Activated T-cell treated with anti-CD3 and anti-CD28 coated beads, Interleukin-2, amount 50 U/mL, for 48 hours (primary cell): ENCODE measurements around the gene TCF4.

Experiments
- DNase-seq, 2 experiments: peaks; one replicate each; pipeline ENCODE4 v3.0.0-alpha.2; 2020

TCF4 gene

DNA sequence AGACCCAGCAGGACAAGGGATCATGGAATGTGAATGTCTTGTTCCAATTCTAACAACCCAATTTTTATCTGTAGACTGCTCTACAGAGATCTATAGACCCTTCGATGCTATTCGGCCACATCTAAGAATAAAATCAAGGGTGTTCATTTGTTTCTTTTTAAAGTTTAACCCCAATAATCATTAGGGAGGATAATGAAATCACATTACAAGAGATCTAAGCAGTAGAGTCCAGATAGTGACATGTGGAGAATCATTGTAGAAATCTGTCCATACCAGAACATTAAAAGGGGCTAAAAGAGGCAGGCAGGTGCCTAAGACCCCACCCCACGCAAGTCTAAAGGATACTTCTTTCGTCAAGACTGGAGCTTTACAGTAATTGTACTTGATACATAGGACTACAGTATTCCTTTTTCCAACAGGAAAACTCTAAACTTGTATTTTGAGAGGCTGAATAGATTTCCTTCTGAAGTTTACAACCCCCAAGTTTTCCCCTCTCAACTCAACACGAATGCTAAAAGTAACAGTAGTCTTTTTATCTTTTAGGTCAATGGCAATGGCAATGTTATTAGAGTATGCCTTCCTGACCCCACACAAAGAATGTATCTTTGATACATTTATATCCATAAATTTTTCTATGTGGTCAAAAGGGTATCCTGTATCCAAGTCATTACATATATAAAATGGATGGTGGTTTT is 183.7 kb downstream of the TCF4 start:
- no peak for DNase-seq

DNA sequence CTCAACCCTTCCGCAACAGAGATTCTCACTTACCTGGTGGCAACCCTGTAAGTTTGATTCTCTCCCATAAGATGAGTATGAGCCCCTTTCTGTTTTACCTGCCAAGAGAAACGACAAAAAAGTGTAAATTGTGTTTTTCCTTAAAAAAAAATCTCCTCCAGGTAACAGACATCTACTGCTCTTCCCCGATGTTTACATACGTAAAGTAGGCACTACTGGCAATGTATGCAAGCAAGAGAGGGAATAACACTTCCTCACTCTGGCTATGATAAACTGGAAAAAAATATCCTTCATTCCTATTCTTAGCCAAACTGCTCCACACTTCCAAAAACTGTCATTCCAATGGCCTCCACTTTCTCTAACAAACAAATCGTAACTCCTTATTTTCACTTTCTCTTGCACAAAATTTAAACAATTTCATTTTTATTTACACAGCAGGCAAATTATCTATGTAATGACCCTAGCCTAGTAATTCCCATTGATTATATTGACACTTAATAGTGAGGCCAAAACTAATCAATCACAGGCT is 184.5 kb downstream of the TCF4 start:
- DNase-seq, result no peak

DNA sequence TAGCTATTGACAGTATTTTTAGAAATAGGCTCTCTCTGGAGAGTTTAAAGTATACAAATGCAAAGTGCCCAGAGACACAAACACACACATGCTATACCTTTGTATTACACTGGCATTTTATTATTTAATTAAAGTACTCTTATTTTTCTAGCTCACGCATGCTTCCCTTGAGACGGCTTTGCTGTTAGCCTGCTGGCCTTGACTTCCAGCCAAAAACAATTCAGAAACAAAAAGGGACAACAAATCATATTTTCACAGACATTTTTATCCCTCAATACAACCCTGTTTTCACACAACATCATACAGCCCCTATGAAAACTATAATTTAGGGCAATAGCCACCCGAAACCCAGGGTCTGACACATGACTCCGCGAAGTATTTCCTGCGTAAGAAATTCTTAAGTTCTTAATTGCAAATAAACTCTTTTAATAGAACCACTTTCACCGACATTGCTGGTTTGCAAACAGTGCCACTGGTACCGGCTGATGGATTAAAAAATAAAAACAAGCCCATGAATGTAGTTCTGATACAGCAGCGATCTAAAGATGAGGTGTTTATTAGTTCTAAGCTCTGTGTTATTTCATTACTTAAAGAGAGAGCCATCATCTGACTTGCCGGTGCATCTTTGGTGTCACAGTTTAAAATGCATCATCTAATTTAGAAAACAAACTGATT is 185.1 kb downstream of the TCF4 start:
- DNase-seq, result no peak

DNA sequence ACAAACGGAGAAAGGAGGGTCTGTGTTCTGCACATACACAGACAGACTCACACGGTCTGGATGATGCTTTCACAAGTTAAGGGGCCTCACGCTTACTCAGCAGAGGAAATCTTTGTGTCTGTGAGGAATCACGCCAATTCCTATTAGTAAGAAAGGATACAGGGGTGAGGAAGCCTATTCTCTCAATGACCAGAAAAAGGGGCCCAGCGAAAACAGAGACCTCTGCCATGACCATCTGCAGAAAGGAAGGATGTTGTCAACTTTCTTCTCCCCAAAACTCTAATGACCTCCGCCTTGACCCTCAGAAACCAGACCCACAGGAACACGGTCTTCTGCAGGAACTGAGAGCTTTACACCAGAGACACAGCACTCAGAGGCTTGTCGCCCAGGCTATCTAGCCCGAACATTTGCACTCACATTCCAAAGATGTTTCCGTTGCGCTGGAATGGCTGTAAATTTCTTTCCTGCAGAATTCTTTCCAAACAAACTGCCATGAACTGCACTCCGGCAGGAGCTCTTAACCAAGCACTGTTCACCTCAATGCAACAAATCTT is 186.3 kb downstream of the TCF4 start:
- no peak for DNase-seq

DNA sequence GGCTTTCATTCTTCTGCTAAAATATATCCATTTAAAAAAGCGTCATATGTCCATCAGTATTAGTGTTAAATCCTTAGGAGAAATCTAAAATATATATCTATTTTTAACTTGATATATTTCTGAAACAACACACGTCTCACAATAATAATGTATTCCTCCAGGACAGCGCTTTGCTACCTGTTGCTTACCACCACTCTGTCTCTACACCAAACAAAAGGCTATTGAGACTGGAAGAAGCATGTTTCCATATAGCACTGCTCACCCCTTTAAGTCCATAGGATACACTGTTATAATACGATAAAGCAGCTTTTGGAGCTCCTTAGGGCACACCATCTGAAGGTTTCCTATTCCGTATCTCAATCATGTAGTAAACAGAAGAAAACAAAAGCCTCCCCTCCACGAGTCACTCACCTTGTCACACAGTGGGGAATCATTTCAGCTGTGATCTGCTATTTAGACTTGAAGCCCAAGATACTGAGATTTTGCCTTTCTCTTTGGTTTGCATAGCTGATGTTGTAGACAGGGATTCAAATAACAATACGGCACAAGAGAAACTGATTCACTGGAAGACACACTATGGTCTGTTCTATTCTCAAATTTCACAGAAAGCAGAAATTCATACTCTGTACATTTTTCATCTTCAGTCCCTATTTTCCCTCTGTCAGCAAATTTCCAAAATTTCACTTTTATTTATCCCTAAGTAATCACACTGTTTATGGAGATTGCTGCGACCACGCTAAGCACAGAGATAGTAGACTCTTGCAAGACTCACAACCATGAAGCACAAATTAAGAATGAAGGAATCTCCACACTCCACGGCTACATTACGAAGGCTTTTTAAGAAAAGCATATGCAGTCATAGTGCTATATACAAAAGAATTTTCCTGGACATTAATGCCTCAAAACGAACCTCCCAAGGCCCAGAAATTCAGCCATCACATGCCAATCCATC is 187.1 kb downstream of the TCF4 start:
- DNase-seq, result no peak

DNA sequence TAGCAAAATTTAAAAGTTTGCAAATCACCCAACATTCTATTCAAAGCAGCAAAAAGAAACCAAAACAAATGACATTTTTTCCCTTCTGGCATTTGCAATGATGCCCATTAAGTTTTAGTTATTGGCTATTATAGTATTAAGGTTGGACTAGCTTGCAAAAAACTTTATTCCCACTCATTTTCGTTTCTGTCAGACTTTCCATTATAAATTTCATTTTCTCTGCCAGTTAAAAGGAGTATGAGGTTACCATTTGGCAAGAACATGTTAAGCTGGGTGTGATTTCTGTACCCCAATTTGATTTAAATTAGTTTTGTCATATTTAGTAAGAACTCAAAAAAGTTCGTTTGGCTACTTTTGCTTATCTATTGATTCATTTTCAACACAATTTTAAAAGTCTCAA is 187.9 kb downstream of the TCF4 start:
- no peak for DNase-seq

DNA sequence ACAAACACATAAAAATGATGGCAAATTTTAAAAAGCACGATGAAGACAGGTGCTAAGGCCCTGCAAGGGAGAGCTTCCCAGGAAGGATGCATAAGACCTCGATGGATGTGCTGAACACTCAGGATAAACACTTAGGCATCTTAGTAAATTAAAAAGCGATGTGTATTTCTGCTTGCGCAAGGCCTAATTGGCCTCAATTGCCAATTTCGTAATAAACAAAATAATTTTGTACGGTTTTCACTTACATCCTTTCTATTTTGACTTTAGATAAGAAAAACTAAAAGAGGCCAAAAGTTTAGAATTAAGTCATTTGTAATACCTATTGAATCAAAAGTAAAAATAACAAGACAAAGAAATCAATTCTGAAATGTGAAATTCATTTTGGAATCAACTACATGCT is 189.1 kb downstream of the TCF4 start:
- no peak for DNase-seq

DNA sequence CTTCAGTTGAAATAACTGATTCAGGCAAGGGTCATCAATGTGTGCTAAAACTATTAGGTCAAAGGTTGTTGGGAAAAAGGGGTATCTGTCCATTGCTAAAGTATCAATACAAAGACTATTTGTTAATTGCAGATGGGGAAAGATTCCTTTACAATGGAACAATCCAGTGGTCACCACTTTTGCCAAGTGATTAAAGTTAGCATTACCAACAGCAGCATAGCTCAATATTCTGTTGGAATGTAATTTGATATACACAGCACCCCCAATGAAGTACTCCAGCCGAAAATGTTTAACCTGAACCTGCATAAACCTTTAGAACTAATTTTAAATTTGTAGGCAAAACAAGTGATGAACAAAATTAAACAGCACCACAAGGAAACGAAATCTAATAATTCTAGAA is 191.0 kb downstream of the TCF4 start:
- no peak for DNase-seq

DNA sequence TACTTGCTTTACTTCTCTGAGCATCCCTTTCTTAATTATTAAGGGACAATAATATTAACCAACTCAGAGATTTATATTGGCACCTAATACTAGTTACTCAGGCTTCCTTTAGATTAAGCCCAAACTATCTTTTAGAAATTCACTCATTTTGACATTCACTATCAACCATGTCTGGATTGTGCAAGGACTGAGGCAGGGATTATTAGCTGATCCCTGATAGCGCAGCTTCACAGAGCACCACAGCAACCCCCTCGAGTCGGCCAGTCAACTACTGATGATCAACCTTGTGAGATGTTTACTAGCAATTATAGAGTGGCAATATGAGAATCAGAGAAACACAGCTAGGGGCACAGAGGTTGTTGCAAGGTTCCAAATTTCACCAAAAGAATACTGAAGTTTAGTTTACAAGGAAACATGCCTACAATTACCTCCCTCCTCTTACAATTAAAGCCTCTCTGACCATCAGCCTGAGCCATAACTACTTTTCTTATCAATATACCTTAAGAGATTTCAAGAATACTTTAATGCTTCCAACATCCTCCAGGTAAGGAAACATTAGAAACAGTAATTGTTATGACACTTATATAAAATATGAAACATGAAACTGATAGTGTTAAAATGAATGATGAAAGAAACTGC is 191.6 kb downstream of the TCF4 start:
- no peak for DNase-seq

DNA sequence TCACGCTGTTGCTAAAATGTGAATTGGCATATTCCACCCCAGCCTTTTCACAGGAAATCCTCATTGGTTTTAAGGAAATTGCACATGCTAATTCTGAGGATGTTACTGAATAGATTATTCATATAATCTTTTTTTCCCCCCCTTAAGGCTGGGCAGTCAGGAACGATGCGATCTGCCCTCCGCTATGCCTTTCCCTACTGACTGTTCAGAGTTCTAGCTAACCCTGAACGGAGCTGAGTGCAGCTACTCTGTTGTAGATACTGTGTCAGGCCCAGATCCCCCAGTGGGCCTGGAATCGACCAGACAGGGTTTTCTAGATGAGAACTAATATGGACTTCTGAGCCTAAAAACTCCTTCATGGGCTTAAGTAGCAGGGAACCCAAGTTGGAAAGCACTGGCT is 192.2 kb downstream of the TCF4 start:
- no peak for DNase-seq

DNA sequence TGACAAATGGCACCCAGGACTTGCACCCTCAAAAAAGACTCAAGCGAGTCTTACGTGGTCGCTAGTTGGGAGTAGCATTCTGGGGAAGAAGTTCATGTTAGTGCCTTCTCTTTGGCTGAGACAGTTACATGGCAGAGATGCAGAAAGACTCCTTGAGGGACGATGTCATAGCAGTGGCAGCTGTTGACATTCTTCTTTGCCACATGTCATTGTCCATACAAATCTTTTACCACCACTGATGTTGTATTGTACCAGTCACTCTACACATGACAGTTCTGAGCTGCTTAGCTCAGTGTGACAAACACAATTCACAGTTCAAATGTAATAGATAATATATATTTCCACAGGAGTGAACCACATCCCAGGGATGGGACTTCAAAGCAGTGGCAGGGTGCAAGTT is 197.1 kb downstream of the TCF4 start:
- no peak for DNase-seq

DNA sequence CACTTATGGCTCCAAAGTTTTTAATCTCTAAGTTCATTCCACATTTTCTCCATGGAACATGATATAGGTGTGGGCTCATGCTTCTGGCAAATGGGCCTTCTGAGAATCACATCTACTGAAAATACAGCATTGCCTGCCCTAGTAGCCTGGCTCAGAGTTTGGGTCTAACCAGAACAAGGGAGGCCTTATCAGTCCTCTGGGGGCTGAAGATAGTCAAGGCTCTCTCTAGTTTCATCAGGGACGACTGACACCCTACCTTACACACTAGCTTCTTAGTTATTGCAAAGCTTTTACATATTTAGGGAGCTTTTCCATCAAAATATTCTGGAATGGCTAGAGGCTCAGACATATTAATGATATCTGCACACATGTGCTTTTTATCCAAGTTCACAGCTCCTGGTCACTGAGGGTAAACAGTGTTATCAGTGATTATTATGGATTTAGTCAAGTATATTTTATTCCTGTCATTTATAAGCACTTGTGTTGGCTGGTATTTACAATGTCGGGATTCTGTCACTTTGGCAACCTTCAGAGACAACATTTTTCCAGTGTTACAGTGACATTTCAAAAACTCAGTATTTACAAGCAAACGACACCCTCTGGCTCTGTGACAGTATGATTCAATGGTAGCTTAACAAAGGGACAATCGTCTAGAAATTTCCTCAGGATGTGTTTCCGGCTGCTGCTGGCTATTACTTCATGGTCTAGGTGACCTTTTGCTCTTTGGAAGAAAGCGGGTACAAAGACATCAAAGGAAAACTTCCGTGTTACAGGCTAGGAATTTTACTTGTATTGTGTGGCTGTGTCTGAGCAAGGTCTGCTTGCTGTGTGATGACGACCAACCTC is 200.6 kb downstream of the TCF4 start:
- DNase-seq, result no peak

DNA sequence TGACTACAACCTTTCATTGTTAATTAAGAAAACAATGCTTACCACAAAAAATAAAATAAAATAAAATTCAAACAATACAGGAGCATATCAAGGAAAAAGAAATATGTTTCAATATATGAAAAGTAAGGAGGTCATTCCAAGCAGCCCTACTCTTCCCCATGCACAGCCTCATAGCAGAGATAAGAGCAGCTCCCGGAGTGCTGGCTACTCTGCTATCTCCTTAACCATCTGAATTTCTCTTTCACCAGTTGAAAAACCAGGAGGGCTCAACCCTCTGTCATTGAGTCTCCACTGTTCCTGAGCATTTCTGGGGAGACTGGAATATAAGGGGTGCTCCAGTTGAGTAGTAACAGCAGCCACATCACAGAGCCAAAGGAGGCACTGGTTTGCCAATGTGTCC is 201.4 kb downstream of the TCF4 start:
- no peak for DNase-seq

DNA sequence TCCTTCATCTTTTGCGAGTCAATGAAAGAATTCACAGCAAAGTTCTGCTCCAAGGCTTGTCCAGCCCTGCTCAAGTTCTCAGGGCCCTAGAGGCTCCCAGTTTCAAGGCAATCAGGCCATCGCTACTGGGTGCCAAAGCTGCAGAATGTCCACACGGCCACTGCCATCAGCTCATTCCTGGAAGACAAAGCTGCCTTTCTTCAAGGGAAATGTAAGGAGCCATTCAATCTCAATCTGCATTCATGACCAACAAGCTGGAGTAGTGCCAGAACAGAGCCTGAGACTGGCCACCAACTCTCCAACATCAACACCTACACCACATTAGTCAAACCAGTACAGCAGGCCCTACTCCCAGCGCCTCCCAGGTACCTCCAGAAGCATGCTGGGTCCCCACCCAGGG is 202.2 kb downstream of the TCF4 start:
- DNase-seq, result no peak

DNA sequence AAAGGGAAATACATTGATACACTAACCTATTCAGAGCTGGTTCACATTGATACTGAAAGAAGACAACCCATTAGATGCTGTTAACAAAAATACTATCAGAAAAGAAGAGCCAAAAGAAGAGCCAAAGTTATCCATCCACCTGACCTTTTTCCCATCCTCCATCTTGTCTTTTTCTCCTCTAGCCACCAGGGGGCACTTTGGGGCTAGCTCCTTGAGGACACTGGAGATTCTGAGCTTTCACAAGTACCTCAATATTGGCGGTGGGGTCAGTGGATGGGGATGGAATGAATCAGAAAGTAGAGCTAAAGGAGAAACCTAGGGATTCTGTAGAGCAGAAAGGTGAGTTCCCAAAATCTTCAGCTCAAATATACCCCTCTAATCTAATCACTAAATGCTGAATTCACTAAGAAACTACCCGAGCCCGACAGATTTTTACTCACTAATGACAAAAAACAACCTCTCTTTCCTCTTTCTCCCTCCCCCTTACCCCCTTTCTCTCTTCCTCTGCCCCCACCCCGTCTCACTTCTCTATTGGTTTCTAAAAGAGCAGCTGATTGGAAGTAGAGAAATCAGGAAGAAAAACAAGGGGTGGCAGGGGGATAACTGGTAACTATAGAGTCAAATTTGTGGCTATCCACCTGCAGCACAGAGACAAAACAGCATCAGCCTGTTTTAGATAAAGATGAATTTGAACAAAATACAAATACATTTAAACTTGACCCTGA is 203.3 kb downstream of the TCF4 start:
- DNase-seq, result peak; percentile 22 to 27

DNA sequence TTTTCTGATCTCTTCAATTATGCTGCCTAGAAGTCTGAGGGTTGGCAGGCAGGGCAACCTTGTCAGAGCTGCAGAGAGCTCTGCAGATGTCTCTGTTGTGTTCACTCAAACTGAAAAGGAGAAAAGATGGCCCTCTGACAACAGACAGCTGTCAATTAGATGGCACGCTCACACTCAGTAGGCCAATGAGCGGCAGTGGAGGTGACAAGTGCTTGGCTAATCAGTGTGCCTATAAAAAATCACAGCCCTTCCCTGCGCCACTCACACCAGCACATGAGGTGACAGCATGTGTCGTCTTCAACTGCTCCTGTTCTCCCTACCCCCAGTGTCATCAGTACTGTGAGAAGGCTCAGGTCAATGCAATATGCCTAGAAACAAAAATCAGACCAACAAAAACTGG is 203.9 kb downstream of the TCF4 start:
- no peak for DNase-seq

DNA sequence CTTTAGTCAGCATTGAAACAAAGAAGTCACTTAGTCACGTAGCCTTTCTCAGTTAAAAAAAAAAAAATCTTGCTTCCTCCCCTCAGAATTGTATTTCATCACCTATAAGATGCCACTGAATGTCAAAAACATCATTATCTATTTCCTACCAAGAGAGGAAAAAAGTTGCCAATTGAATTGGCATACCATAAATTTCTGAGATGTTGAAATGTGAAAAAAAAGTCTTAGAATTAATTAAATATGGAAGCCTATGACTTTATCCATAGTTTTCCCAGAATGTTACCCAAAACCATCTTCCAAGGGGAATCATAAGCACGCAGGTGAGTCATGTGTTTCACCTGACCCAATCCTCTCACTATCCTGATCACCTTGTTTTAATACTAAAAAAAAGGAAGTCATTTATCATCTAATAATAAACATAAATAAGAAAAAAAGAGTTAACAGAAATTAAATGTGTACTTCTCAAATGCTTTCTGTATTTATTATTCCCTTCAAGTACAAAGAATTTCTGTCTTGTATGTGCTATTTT is 205.7 kb downstream of the TCF4 start:
- no peak for DNase-seq

DNA sequence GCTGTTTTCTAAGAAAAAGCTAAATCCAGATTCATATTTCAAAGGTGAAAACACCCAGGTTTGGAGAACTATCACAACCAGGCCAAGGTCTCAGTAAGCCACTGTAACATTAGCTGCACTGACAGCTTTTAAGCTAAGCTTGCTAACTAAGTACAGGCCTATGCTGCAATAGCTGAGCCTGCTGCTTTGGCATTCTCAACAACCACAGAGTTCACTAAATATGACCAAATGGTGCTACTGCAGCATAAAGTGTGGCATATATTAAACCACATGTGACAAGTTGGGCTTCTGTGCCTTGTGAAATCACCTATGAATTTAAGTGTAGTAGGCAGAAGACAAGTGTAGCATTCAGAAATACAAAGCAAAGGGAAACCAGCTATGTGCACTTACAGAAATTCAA is 206.7 kb downstream of the TCF4 start:
- DNase-seq, result no peak

DNA sequence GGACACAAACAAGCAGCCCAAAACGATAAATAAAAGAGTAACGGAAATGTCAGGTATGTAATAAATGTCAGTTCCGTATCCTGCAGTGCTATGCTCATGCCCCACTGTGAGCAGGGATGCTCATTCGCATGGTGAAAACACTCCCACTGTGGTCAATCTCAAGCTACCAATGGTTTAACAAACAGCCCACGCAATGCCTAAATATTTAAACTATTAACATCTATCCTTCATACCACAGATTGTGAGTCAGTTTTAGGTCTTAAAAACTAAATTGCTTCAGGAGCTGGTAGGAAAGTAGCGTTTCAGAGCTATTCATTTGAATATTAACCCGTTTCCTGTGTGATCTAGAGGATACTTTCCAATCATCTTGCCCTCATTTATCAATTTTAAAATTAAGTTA is 207.4 kb downstream of the TCF4 start:
- DNase-seq, result no peak

DNA sequence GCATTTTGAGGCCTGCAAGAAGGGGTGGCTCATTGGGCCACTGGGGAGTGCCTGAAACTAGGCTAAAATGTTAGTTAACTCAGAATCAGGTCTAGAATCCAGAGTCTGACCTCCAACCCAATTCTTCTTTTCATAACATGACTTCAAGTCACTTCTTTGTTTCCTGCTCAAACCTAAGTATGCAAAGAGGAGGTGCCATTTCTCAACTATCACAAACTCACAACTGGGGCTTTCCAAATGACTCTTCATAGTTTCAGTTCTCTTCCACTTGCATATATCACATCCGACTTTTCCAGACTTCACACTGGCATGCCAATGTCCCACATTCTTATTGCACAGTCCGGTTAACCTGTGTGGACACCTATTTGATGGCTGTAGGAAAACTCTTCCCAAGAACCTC is 211.6 kb downstream of the TCF4 start:
- no peak for DNase-seq

DNA sequence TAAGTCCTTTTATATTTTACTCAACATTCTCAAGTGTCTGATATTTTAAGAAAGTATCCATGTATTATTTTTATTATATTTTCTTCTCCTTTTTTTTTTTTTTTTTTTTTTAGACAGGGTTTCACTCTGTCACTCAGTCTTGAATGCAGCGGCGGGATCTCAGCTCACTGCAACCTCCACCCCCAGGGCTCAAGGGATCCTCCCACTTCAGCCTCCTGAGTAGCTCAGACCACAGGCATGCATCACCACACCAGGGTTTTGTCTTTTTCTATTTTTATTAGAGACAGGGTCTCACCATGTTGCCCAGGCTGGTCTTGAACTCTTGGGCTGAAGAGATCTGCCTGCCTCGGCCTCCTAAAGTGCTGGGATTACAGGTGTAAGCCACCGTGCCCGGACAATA is 212.1 kb downstream of the TCF4 start:
- DNase-seq, result no peak
